Middle frontal gyrus (tissue), 1 donor: Measurements from ENCODE around the gene PIK3CB.

Source experiments
- DNase-seq: peaks from one replicate; pipeline ENCODE4 v3.0.0-alpha.2; 2015; ENCODE audit warnings: low spot score; ENCODE audit errors: extremely low spot score

The PIK3CB gene

GRCh38 chr3:138834596-138835396 is at the start of gene PIK3CB:
TSS of gene PIK3CB (minus strand) at chr3:138834928. CDS start at chr3:138759343, 75,585 bp downstream.
- DNase-seq = peak; percentile 83

GRCh38 chr3:138881233-138881632 is 46.5 kb upstream of the PIK3CB start:
- no peak for DNase-seq

GRCh38 chr3:138879541-138880380 is 45.0 kb upstream of the PIK3CB start:
- DNase-seq = no peak

- DNase-seq = no peak
These were observed 42.5 kb upstream of the PIK3CB start for GRCh38 chr3:138877226-138877625.

GRCh38 chr3:138875754-138876664 is 41.3 kb upstream of the PIK3CB start:
- DNase-seq = no peak

- no peak for DNase-seq
These were observed 40.5 kb upstream of the PIK3CB start for GRCh38 chr3:138875096-138875753.

GRCh38 chr3:138873471-138874278 is 38.9 kb upstream of the PIK3CB start:
- DNase-seq = no peak

GRCh38 chr3:138872632-138873031 is 37.9 kb upstream of the PIK3CB start:
- DNase-seq = no peak

- no peak for DNase-seq
These were observed 33.3 kb upstream of the PIK3CB start for GRCh38 chr3:138867996-138868395.

- DNase-seq = no peak
These were observed 29.0 kb upstream of the PIK3CB start for GRCh38 chr3:138863776-138864113.

GRCh38 chr3:138862924-138863775 is 28.4 kb upstream of the PIK3CB start:
- DNase-seq = peak; percentile 11

GRCh38 chr3:138862531-138862923 is 27.8 kb upstream of the PIK3CB start:
- DNase-seq = no peak

- DNase-seq = no peak
These were observed 27.1 kb upstream of the PIK3CB start for GRCh38 chr3:138861798-138862197.

- no peak for DNase-seq
These were observed 22.1 kb upstream of the PIK3CB start for GRCh38 chr3:138856799-138857198.

GRCh38 chr3:138854940-138855339 is 20.2 kb upstream of the PIK3CB start:
- no peak for DNase-seq

GRCh38 chr3:138854204-138854603 is 19.5 kb upstream of the PIK3CB start:
- DNase-seq = no peak

- no peak for DNase-seq
These were observed 15.4 kb upstream of the PIK3CB start for GRCh38 chr3:138850151-138850550.

GRCh38 chr3:138849222-138849940 is 14.7 kb upstream of the PIK3CB start:
- DNase-seq = no peak

- no peak for DNase-seq
These were observed 14.0 kb upstream of the PIK3CB start for GRCh38 chr3:138848696-138849095.
